ENCODE results near the gene TPRA1.

TPRA1 gene

DNA sequence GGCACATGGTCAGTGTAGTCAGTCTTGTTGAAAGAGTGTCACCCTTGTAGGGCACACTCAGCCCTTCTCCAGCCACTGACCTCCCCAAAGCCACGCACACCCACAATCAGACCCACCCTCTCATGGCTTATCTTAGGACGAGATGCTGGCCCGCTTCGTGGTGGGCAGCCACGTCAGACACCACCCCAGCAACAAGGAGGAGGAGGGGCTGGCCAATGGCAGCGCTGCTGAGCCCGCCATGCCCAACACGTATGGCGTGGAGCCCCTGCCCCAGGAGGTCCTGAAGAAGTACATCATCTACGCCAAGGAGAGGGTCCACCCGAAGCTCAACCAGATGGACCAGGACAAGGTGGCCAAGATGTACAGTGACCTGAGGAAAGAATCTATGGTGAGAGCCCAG, 28.4 kb upstream of the TPRA1 start:
- ATAC-seq: no peak
- TF ChIP-seq ZNF565 (CRISPR knock-in tag; conservative IDR thresholded peaks at IDR 0.05; ENCODE audit: low read depth): no peak
- TF ChIP-seq, protein P1, sequence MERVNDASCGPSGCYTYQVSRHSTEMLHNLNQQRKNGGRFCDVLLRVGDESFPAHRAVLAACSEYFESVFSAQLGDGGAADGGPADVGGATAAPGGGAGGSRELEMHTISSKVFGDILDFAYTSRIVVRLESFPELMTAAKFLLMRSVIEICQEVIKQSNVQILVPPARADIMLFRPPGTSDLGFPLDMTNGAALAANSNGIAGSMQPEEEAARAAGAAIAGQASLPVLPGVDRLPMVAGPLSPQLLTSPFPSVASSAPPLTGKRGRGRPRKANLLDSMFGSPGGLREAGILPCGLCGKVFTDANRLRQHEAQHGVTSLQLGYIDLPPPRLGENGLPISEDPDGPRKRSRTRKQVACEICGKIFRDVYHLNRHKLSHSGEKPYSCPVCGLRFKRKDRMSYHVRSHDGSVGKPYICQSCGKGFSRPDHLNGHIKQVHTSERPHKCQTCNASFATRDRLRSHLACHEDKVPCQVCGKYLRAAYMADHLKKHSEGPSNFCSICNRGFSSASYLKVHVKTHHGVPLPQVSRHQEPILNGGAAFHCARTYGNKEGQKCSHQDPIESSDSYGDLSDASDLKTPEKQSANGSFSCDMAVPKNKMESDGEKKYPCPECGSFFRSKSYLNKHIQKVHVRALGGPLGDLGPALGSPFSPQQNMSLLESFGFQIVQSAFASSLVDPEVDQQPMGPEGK (CRISPR knock-in tag; IDR thresholded peaks at IDR 0.05; ENCODE audit: borderline replicate concordance): no peak
- TF ChIP-seq SNAI2 (CRISPR knock-in tag; IDR thresholded peaks at IDR 0.05): no peak
- no peak for TF ChIP-seq GLIS3 (CRISPR knock-in tag; IDR thresholded peaks at IDR 0.05)
- TF ChIP-seq ZNF8 (CRISPR knock-in tag; IDR thresholded peaks at IDR 0.05): no peak

DNA sequence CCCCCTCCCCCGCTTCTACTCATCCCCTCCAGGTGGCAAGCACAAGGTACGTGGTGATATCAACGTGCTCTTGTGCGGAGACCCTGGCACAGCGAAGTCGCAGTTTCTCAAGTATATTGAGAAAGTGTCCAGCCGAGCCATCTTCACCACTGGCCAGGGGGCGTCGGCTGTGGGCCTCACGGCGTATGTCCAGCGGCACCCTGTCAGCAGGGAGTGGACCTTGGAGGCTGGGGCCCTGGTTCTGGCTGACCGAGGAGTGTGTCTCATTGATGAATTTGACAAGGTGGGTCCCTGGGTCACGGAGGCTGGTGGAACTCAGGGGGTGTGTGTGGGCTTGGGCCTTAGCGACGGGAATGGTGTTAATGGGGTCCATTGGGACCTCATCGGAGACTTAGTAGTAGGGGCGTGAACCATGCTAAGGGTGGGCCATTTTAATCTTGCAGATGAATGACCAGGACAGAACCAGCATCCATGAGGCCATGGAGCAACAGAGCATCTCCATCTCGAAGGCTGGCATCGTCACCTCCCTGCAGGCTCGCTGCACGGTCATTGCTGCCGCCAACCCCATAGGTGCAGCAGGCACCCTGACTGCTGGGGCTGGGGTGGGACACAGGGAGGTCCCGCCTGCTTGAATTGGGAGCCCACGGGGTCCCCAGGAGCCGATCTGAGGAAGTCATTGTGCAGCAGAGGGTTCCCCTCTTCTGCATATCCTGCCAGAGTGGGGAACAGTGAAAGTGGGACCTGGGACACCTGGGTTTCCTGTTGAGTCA, 26.5 kb upstream of the TPRA1 start:
- ATAC-seq: no peak
- no peak for TF ChIP-seq ESRRG (CRISPR knock-in tag; IDR thresholded peaks at IDR 0.05)
- no peak for TF ChIP-seq GLIS3 (CRISPR knock-in tag; IDR thresholded peaks at IDR 0.05)
- TF ChIP-seq, protein P2, sequence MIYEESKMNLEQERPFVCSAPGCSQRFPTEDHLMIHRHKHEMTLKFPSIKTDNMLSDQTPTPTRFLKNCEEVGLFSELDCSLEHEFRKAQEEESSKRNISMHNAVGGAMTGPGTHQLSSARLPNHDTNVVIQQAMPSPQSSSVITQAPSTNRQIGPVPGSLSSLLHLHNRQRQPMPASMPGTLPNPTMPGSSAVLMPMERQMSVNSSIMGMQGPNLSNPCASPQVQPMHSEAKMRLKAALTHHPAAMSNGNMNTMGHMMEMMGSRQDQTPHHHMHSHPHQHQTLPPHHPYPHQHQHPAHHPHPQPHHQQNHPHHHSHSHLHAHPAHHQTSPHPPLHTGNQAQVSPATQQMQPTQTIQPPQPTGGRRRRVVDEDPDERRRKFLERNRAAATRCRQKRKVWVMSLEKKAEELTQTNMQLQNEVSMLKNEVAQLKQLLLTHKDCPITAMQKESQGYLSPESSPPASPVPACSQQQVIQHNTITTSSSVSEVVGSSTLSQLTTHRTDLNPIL (CRISPR knock-in tag; IDR thresholded peaks at IDR 0.05; ENCODE audit: low read depth): no peak
- TF ChIP-seq ZC3H10 (CRISPR knock-in tag; IDR thresholded peaks at IDR 0.05): no peak

DNA sequence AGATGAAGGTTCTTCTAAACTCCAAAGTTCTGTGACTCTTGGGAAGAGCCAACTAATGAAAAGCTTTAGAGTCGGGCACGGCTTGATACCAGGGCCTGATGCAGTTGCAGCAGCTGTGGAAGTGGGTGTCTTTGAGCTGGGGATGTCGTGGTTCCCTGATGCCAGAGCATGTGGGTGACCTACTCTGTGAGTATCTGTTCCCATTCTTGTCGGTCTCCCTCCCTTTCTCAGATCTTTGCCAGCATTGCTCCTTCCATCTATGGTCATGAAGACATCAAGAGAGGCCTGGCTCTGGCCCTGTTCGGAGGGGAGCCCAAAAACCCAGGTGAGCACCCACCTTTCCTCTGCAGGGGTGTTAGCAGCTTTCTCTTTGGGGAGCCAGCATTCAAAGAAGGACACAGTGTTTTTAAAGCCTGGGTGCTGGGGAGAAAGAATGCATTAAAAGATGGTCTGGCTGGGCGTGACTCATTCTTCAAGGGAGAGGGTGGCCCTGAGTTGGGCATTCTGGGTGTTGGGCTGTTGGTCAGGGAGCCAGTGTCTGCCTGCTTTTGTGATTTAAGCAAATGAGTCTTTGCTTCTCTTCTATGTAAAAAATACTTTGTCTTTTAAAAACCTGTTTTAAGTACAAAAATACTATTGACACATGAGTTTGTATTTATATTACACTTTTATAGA, 25.2 kb upstream of the TPRA1 start:
- no peak for ATAC-seq
- no peak for TF ChIP-seq ZC3H10 (CRISPR knock-in tag; IDR thresholded peaks at IDR 0.05)
- no peak for TF ChIP-seq GLIS3 (CRISPR knock-in tag; IDR thresholded peaks at IDR 0.05)
- no peak for TF ChIP-seq ZNF565 (CRISPR knock-in tag; conservative IDR thresholded peaks at IDR 0.05; ENCODE audit: low read depth)
- no peak for TF ChIP-seq TCF4 (CRISPR knock-in tag; IDR thresholded peaks at IDR 0.05; ENCODE audit: borderline replicate concordance)
- no peak for TF ChIP-seq TSHZ2 (CRISPR knock-in tag; IDR thresholded peaks at IDR 0.05)
- no peak for TF ChIP-seq CSDC2 (CRISPR knock-in tag; IDR thresholded peaks at IDR 0.05)
- no peak for TF ChIP-seq PPARA (CRISPR knock-in tag; IDR thresholded peaks at IDR 0.05; ENCODE audit: borderline replicate concordance)
- TF ChIP-seq, protein P2 (CRISPR knock-in tag; IDR thresholded peaks at IDR 0.05; ENCODE audit: low read depth): no peak
- TF ChIP-seq ARNTL (CRISPR knock-in tag; IDR thresholded peaks at IDR 0.05; ENCODE audit: borderline replicate concordance, low read depth): no peak
- no peak for TF ChIP-seq ESRRG (CRISPR knock-in tag; IDR thresholded peaks at IDR 0.05)
- TF ChIP-seq ZNF70 (CRISPR knock-in tag; IDR thresholded peaks at IDR 0.05): no peak
- no peak for TF ChIP-seq ZNF8 (CRISPR knock-in tag; IDR thresholded peaks at IDR 0.05)
- no peak for TF ChIP-seq ZFP30 (CRISPR knock-in tag; IDR thresholded peaks at IDR 0.05)
- TF ChIP-seq SNAI2 (CRISPR knock-in tag; IDR thresholded peaks at IDR 0.05): no peak

DNA sequence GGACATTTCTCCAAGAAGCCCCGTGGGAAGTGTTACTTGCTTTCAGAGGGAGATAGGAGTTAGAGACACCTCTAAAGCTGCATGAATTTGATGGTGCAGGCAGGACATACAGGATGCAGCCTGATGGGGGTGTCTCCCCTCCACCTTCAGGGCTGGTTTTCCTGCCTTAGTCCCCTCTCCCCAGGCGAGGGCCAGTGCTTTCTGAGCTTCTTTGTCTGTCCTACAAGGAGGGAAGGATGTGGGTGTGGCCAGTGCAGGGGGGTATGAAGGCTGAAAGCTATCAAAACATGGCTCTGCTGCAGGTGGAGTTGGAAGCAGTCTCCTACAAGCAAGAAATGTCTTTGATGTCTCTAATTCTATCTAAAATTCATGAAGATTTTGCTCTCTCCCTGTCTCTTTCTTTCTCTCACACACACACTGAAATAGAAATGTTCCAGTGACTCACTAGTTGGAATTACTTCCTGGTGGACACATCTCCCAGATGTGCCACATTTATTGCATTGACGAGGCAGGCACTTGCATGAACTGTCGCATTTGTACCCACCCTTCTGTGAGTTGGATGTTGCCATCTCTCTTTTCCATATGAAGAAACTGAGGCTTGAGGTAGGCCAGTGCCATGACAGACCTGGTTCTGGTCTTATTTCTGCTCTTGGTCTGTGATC, 24.5 kb upstream of the TPRA1 start:
- ATAC-seq: no peak
- TF ChIP-seq OSR1 (CRISPR knock-in tag; IDR thresholded peaks at IDR 0.05): no peak
- no peak for TF ChIP-seq ZFP30 (CRISPR knock-in tag; IDR thresholded peaks at IDR 0.05)

DNA sequence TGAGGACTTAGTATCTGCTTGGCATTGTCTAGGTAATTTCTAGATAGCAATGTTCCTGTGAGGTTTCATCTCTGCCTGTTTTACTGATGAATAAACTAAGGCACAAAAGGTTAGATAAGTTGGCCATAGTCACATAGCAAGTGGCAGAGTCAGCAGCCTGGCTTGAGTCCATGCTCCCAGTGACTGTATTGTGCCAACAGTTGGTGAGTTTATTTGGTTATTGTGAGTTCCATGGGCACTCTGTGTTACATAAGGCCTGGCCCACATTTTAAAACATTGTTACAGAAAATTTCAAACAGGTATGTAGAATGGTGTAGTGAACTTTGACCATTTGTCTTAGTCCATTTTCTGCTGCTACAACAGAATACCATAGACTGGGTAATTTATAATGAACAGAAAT, 22.9 kb upstream of the TPRA1 start:
- TF ChIP-seq GLIS3 (CRISPR knock-in tag; IDR thresholded peaks at IDR 0.05): no peak
- no peak for TF ChIP-seq ARNTL (CRISPR knock-in tag; IDR thresholded peaks at IDR 0.05; ENCODE audit: borderline replicate concordance, low read depth)
- TF ChIP-seq ISL1 (CRISPR knock-in tag; IDR thresholded peaks at IDR 0.05): no peak
- TF ChIP-seq TCF4 (CRISPR knock-in tag; IDR thresholded peaks at IDR 0.05; ENCODE audit: borderline replicate concordance): no peak
- TF ChIP-seq, protein P3, sequence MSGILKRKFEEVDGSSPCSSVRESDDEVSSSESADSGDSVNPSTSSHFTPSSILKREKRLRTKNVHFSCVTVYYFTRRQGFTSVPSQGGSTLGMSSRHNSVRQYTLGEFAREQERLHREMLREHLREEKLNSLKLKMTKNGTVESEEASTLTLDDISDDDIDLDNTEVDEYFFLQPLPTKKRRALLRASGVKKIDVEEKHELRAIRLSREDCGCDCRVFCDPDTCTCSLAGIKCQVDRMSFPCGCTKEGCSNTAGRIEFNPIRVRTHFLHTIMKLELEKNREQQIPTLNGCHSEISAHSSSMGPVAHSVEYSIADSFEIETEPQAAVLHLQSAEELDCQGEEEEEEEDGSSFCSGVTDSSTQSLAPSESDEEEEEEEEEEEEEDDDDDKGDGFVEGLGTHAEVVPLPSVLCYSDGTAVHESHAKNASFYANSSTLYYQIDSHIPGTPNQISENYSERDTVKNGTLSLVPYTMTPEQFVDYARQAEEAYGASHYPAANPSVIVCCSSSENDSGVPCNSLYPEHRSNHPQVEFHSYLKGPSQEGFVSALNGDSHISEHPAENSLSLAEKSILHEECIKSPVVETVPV (CRISPR knock-in tag; IDR thresholded peaks at IDR 0.05): no peak
- TF ChIP-seq TOX (CRISPR knock-in tag; IDR thresholded peaks at IDR 0.05; ENCODE audit: borderline replicate concordance): no peak
- TF ChIP-seq TSHZ2 (CRISPR knock-in tag; IDR thresholded peaks at IDR 0.05): no peak

More for the DNA sequence above, 22.9 kb upstream of the TPRA1 start:
- ATAC-seq: no peak
